Panc1 (cell line): ENCODE results near the gene NCKAP5.

Experiments
- CTCF ChIP-seq: fragments of 450-650 bp; IDR thresholded peaks from 2 replicates; pipeline ENCODE4 v1.5.1; 2017; ENCODE audit warnings: mild to moderate bottlenecking
- POLR2AphosphoS5 ChIP-seq: IDR thresholded peaks from 2 replicates; pipeline ENCODE4 v1.6.1; 2012; ENCODE audit warnings: mild to moderate bottlenecking, low read depth, low read length, moderate library complexity
- TF ChIP-seq, protein P1 (sequence below), 2 experiments: IDR thresholded peaks; 2 replicates each; pipeline ENCODE4 v1.6.1; 2011 to 2012; ENCODE audit warnings: low read depth in 2 of 2, control low read depth in 1 of 2, low read length in 1 of 2, mild to moderate bottlenecking in 1 of 2, moderate library complexity in 1 of 2; ENCODE audit not compliant: insufficient read depth in 1 of 2

- no peak for TF ChIP-seq POLR2AphosphoS5
- TF ChIP-seq, protein P1, sequence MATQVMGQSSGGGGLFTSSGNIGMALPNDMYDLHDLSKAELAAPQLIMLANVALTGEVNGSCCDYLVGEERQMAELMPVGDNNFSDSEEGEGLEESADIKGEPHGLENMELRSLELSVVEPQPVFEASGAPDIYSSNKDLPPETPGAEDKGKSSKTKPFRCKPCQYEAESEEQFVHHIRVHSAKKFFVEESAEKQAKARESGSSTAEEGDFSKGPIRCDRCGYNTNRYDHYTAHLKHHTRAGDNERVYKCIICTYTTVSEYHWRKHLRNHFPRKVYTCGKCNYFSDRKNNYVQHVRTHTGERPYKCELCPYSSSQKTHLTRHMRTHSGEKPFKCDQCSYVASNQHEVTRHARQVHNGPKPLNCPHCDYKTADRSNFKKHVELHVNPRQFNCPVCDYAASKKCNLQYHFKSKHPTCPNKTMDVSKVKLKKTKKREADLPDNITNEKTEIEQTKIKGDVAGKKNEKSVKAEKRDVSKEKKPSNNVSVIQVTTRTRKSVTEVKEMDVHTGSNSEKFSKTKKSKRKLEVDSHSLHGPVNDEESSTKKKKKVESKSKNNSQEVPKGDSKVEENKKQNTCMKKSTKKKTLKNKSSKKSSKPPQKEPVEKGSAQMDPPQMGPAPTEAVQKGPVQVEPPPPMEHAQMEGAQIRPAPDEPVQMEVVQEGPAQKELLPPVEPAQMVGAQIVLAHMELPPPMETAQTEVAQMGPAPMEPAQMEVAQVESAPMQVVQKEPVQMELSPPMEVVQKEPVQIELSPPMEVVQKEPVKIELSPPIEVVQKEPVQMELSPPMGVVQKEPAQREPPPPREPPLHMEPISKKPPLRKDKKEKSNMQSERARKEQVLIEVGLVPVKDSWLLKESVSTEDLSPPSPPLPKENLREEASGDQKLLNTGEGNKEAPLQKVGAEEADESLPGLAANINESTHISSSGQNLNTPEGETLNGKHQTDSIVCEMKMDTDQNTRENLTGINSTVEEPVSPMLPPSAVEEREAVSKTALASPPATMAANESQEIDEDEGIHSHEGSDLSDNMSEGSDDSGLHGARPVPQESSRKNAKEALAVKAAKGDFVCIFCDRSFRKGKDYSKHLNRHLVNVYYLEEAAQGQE (IDR thresholded peaks at IDR 0.05; ENCODE audit: insufficient read depth in 1 of 2, low read depth in 2 of 2, low read length in 1 of 2), result no peak
- no peak for TF ChIP-seq CTCF
Observed at GRCh38 chr2:132757002-132757589, 811.2 kb downstream of the NCKAP5 start.
